SU-DHL-6 (cell line): Measurements from ENCODE around the gene HPD.

Source experiments
- H2AFZ ChIP-seq: fragments of 200-600 bp; sonication (generic); 2 replicates; pipeline ENCODE4 v1.6.1; 2014; ENCODE audit warnings: low read depth, mild to moderate bottlenecking, moderate library complexity, mixed read lengths, antibody characterized with exemption, low read length; ENCODE audit not compliant: severe bottlenecking
- H3F3A ChIP-seq: fragments of 200-600 bp; shearing (Covaris generic); 2 replicates; pipeline ENCODE4 v1.6.0; 2016; ENCODE audit warnings: antibody characterized with exemption, mild to moderate bottlenecking; ENCODE audit not compliant: insufficient read depth
- H3K27ac ChIP-seq: fragments of 200-600 bp; sonication (generic); 2 replicates; pipeline ENCODE4 v1.5.1; 2016; ENCODE audit warnings: low read depth, mild to moderate bottlenecking, low read length, moderate library complexity, mixed read lengths
- H3K27me3 ChIP-seq: fragments of 200-600 bp; sonication (generic), shearing (Covaris generic); 2 replicates; pipeline ENCODE4 v1.6.0; 2014; ENCODE audit warnings: mild to moderate bottlenecking, low read length
- H3K36me3 ChIP-seq: fragments of 200-600 bp; sonication (generic); 2 replicates; pipeline ENCODE4 v1.6.1; 2014; ENCODE audit warnings: mild to moderate bottlenecking, low read length, mixed read lengths
- H3K4me2 ChIP-seq: fragments of 300-600, 200-600 bp; shearing (Covaris generic), sonication (generic); 2 replicates; pipeline ENCODE4 v1.6.0; 2014; ENCODE audit warnings: low read length, low read depth, mild to moderate bottlenecking; ENCODE audit not compliant: poor library complexity, severe bottlenecking
- H3K4me3 ChIP-seq: fragments of 200-600 bp; sonication (generic); 2 replicates; pipeline ENCODE4 v1.5.1; 2014; ENCODE audit warnings: antibody characterized with exemption, low read length, mild to moderate bottlenecking, mixed read lengths; ENCODE audit not compliant: insufficient read depth, poor library complexity, severe bottlenecking
- H3K79me2 ChIP-seq: fragments of 200-600 bp; sonication (generic); 2 replicates; pipeline ENCODE4 v1.6.1; 2014; ENCODE audit warnings: mild to moderate bottlenecking, low read length, moderate library complexity; ENCODE audit not compliant: insufficient read depth
- H3K9ac ChIP-seq: fragments of 200-600 bp; sonication (generic); 2 replicates; pipeline ENCODE4 v1.7.0; 2014; ENCODE audit warnings: mild to moderate bottlenecking, low read length
- H3K9me2 ChIP-seq: fragments of 200-600 bp; sonication (generic); replicated peaks from 2 replicates; pipeline ENCODE4 v1.6.1; 2014; ENCODE audit warnings: low read length; ENCODE audit not compliant: insufficient read depth
- H3K9me3 ChIP-seq: fragments of 200-600 bp; sonication (generic); 2 replicates; pipeline ENCODE4 v1.6.1; 2014; ENCODE audit warnings: low read length, mixed read lengths; ENCODE audit not compliant: insufficient read depth
- H4K20me1 ChIP-seq: fragments of 200-600 bp; sonication (generic); 2 replicates; pipeline ENCODE4 v1.6.1; 2014; ENCODE audit warnings: low read depth, mild to moderate bottlenecking, antibody characterized with exemption, low read length, moderate library complexity, mixed read lengths
- EZH2phosphoT487 ChIP-seq: fragments of 200-600 bp; sonication (generic), shearing (Covaris generic); conservative IDR thresholded peaks from 2 replicates; pipeline ENCODE4 v1.6.1; 2018; ENCODE audit warnings: mild to moderate bottlenecking, antibody characterized with exemption, low read length, moderate library complexity, mixed read lengths
- TF ChIP-seq, protein P1 (sequence below): fragments of 200-600 bp; sonication (generic); IDR thresholded peaks from one replicate; pipeline ENCODE4 v1.5.1; 2017; ENCODE audit warnings: antibody characterized with exemption, mild to moderate bottlenecking, low read length, moderate library complexity; ENCODE audit not compliant: insufficient read depth, poor library complexity, severe bottlenecking

The HPD gene

DNA sequence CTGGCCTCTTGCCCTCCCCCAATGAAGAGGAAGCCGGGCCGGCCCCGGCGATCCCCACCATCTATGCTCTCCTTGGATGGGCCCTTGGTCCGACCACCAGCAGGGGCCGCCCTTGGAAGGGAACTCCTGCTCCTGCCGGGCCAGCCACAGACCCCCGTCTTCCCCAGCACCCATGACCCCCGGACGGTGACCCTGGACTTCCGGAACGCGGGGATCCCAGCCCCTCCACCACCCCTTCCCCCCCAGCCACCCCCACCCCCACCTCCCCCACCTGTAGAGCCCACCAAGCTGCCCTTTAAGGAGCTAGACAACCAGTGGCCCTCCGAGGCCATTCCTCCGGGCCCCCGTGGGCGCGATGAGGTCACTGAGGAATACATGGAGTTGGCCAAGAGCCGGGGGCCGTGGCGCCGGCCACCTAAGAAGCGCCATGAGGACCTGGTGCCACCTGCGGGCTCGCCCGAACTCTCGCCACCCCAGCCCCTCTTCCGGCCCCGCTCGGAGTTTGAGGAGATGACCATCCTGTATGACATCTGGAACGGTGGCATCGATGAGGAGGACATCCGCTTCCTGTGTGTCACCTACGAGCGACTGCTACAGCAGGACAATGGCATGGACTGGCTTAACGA, 35.4 kb downstream of the HPD start:
- Histone ChIP-seq H3K27me3 (no peaks in the 10 kb centered on the region), H3K4me3 (no peak overlapping the region), H3K79me2 (no peaks in the 10 kb centered on the region), H3K27ac (no peak overlapping the region), H3K4me2 (no peak overlapping the region), H2AFZ (no peak overlapping the region), H3K9me2 (no peaks in the 10 kb centered on the region), H3K36me3 (0 out of 2 replicates have a peak, but pooled peaks cover 2% of the 10 kb centered on the region), H3K9ac (no peak overlapping the region), H4K20me1 (no peaks in the 10 kb centered on the region), H3K9me3 (no peaks in the 10 kb centered on the region), H3F3A (no peaks in the 10 kb centered on the region)
- TF ChIP-seq EZH2phosphoT487, result no peak
- TF ChIP-seq, protein P1, sequence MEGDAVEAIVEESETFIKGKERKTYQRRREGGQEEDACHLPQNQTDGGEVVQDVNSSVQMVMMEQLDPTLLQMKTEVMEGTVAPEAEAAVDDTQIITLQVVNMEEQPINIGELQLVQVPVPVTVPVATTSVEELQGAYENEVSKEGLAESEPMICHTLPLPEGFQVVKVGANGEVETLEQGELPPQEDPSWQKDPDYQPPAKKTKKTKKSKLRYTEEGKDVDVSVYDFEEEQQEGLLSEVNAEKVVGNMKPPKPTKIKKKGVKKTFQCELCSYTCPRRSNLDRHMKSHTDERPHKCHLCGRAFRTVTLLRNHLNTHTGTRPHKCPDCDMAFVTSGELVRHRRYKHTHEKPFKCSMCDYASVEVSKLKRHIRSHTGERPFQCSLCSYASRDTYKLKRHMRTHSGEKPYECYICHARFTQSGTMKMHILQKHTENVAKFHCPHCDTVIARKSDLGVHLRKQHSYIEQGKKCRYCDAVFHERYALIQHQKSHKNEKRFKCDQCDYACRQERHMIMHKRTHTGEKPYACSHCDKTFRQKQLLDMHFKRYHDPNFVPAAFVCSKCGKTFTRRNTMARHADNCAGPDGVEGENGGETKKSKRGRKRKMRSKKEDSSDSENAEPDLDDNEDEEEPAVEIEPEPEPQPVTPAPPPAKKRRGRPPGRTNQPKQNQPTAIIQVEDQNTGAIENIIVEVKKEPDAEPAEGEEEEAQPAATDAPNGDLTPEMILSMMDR, result no peak

DNA sequence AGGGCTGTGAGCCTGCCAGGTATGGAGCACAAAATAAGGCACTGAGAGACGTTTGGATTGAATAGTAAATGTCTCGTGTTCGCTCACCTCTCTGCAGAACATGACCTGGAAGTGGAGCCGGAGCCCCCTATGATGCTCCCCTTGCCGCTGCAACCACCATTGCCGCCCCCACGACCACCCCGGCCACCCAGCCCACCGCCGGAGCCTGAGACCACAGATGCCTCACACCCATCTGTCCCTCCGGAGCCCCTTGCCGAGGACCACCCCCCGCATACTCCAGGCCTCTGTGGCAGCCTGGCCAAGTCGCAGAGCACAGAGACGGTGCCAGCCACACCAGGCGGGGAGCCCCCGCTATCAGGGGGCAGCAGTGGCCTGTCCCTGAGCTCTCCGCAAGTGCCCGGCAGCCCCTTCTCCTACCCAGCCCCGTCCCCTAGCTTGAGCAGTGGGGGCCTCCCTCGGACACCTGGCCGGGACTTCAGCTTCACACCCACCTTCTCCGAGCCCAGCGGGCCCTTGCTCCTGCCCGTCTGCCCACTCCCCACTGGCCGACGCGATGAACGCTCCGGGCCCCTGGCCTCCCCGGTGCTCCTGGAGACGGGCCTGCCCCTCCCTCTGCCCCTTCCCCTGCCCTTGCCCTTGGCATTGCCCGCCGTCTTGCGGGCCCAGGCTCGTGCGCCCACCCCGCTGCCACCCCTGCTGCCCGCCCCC, 36.1 kb downstream of the HPD start:
- TF ChIP-seq, protein P1, result no peak
- TF ChIP-seq EZH2phosphoT487, result no peak
- Histone ChIP-seq H3K79me2 (no peaks in the 10 kb centered on the region), H3K9me3 (no peaks in the 10 kb centered on the region), H3F3A (no peaks in the 10 kb centered on the region), H2AFZ (no peak overlapping the region), H3K27ac (no peak overlapping the region), H3K9me2 (no peaks in the 10 kb centered on the region), H3K4me3 (no peak overlapping the region), H3K4me2 (no peak overlapping the region), H3K36me3 (0 out of 2 replicates have a peak, but pooled peaks cover 2% of the 10 kb centered on the region), H3K9ac (no peak overlapping the region), H3K27me3 (no peaks in the 10 kb centered on the region), H4K20me1 (no peaks in the 10 kb centered on the region)

DNA sequence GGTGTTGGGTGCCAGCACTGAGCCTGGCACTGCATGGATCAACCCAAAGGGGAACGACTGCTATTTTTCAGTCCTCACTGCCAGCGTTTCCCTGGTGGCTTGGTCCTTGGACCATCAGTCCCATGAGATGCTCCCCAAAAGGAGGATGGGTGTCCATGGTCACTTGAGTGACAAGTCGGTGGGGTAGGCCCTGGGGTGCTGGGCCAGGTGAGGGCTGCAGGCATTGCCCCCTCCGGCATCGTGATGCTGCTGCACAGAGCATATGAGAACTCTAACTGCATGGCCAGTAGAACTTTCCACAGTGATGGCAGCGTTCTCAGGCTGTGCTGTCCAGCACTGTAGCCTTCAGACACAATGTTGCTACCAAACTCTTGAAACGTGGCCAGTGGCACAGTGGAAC, 38.6 kb downstream of the HPD start:
- no peaks in the 10 kb centered on the region; the same call in 1 of the 2 replicates for H3K79me2 ChIP-seq
- no peak for TF ChIP-seq EZH2phosphoT487
- TF ChIP-seq, protein P1, result no peak
- no peaks in the 10 kb centered on the region for H3K9me3 ChIP-seq
- no peak overlapping the region for H3K9ac ChIP-seq
- no peaks in the 10 kb centered on the region for H3K9me2 ChIP-seq
- no peaks in the 10 kb centered on the region for H3F3A ChIP-seq
- no peak overlapping the region for H3K27ac ChIP-seq
- no peaks in the 10 kb centered on the region for H3K27me3 ChIP-seq
- H3K4me3 ChIP-seq, result no peak overlapping the region
- no peak overlapping the region for H2AFZ ChIP-seq
- H3K4me2 ChIP-seq, result no peak overlapping the region
- H3K36me3 ChIP-seq, result 0 out of 2 replicates have a peak, but pooled peaks cover 6% of the 10 kb centered on the region
- no peaks in the 10 kb centered on the region for H4K20me1 ChIP-seq
